NT2/D1 (cell line): ENCODE results near the gene SOSTDC1.

Experiments used
- SUZ12 ChIP-seq: IDR thresholded peaks from 2 replicates; pipeline ENCODE4 v1.6.1; 2011; ENCODE audit not compliant: insufficient read length, insufficient read depth; ENCODE audit errors: extremely low read depth
- ZNF274 ChIP-seq: IDR thresholded peaks from 2 replicates; pipeline ENCODE4 v1.6.1; 2011; ENCODE audit warnings: mild to moderate bottlenecking, low read depth, low read length

GRCh38 chr7:16512097-16512496 is 46.6 kb upstream of the SOSTDC1 start:
- TF ChIP-seq ZNF274, result no peak
- no peak for TF ChIP-seq SUZ12
